Raji (cell line): ENCODE data around the gene CAMK2D.

Experiments used
- POLR2A ChIP-seq: IDR thresholded peaks from 2 replicates; pipeline ENCODE4 v1.6.1; 2011; ENCODE audit warnings: low read depth, low read length, control low read depth; ENCODE audit not compliant: insufficient read depth

Gene CAMK2D

GRCh38 chr4:113405874-113406722 lies 355.4 kb downstream of the CAMK2D start:
- no peak for TF ChIP-seq POLR2A

DNA sequence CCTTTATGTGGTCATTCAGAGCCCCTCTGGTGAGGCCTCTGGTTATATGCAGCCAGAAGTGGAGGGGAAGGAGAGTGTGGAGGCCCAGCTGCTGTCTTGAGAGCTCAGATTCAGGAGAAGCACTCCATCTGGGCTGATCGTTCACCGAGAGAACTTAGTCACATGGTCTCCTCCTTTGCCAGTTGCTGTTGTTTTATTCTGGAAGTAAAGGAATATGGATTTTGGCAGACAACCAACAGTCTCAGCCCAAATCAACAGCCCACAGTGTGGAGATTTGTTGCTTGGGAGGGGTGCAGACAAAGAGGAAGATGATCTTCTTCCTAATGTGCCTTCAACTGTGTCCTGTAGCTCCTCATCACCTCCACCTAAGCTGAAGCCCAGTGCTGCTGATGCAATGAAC lies 356.7 kb downstream of the CAMK2D start:
- TF ChIP-seq POLR2A, result no peak

- TF ChIP-seq POLR2A, result no peak
Measured at GRCh38 chr4:113404167-113404571, 357.4 kb downstream of the CAMK2D start.
